HG03025 (cell line): ENCODE measurements around the gene DDX28.
"Not testable (repeated sequence)": the region's sequence is repeated elsewhere in the genome, so short reads cannot be mapped to it uniquely, and the experiment has no call there.

Experiments used
- ATAC-seq: cut with Tn5 transposase; IDR thresholded peaks from one replicate; pipeline ENCODE4 v1.9.1; 2021; ENCODE audit warnings: mild to moderate bottlenecking, moderate library complexity; ENCODE audit not compliant: unreplicated experiment, low FRiP score

Gene DDX28

GRCh38 chr16:68040506-68041288, 17.7 kb upstream of the DDX28 start:
- ATAC-seq = peak; percentile 45

- ATAC-seq = no peak
Observed at GRCh38 chr16:68037841-68038597, 15.0 kb upstream of the DDX28 start.

GRCh38 chr16:68035227-68035626, 12.2 kb upstream of the DDX28 start:
- no peak for ATAC-seq

DNA sequence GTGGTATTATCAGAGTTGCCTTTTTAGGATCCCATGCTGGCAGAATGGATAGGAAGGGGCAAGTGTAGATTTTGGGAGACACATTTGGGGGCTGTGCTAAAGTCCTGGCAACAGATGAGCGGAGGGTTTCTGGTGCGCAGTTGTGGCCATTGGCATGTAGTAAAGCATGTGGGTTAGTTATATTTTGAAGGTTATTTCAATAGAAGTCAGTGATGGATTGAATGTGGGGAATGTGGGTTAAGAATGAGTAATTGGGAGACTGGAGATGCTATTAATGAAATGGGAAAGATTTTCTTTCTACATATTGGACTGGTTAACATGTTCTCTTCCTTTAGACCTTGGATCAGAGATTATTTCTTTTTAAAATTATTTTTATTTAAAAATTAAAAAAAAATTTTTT, 10.1 kb upstream of the DDX28 start:
- no peak for ATAC-seq

- no peak for ATAC-seq
Observed at GRCh38 chr16:68031951-68032350, 8.9 kb upstream of the DDX28 start.

GRCh38 chr16:68030108-68030507, 7.1 kb upstream of the DDX28 start:
- not testable (repeated sequence) for ATAC-seq

DNA sequence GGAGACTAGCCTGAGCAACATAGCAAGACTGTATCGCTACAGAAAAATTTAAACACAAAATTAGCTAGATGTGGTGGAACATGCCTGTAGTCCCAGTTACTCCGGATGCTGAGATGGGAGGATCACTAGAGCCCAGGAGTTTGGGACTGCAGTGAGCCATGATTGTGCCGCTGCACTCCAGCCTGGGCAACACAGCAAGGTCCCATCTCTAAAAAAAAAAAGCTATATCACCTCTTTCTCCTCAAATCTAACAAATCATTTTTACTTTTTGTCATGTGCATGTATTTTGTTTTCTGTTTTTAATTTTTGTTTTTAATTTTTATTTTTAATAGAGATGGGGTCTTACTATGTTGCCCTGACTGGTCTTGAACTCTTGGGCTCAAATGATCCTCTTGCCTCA, 6.0 kb upstream of the DDX28 start:
- ATAC-seq = no peak

DNA sequence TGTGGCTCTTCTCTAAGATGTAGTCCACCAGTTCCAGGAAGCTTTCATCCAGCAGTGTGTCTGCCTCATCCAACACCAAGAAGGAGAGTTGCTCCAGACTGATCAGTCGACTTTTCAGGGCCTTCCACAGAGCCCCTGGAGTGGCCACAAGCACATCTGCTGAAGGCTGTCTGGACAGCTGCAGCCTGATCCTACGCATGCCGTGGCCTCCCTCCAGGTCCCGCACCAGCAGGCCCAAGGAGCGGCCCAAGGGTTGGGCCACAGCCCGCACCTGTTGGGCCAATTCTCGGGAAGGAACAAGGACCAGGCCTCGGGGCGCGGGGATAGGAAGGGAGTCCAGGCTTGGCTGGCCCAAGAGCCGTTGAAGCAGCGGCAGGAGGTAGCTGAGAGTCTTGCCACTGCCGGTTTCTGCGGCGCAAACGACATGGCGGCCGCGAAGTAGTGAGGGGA, 729 bp downstream of the DDX28 start:
- ATAC-seq = peak; percentile 18

DNA sequence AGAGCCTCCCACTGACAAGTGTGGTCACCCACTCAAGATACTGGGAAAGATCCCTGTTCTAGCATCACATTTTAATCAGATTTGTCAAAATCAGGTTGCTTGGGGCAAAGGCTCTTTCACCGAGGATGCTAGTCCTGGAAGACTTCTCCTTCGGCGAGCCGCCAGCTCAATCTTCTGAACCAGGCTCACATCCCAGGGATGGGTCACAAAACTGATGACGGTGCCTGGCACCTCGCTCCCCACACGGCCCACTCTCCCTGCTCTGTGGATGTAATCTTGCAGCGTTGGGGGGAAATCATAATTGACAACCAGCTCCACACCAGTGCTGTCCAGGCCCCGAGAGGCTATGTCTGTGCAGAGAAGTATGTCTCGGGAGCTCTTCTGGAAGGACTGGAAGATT, 1.5 kb downstream of the DDX28 start:
- ATAC-seq = no peak

GRCh38 chr16:68019167-68019680, 3.8 kb downstream of the DDX28 start:
- ATAC-seq = no peak

DNA sequence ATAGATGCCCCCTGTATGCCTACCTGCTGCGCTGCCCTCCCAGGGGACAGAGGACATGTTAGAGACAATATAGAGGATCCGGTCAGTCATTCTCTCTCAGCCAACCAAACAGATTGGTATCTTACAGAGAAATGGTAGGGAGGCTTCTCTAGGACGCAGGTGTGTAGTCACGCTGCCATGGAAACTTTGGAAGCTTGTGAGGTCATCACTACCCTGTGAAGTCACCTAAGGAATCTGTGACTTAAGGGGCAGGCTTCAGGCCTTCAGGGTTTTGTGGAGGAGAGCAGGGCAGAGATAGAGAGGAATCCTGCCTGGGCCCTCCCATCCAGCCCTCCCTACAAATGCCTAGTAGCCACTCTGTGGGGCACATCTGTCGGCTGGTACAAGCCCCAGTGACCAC, 7.4 kb downstream of the DDX28 start, which contains the start of gene DPEP2NB:
Gene DPEP2NB, minus strand, starts transcription at position 231 of the 400 bp plus-strand sequence. Its CDS starts 141 bp downstream, at position 90.
- no peak for ATAC-seq

DNA sequence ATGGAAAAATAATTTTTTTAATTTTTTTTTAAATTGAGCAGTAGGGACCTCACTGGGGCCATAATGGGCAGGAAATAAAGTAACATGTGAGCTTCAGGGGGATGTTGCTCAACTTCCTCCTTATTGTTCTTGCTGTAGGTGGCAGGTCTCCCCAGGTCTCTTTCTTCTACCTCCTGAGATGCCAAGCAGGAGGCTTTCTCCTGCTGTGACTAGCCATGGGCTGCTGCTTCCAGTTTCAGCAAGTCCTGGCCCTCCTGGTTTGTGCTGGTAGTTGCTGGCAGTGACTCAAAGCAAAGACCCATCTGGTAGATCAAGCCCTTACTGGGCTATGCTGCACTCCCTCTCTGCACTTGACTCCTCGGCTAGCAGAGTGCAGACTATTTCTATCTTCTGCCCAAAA, 9.6 kb downstream of the DDX28 start:
- ATAC-seq = no peak

GRCh38 chr16:68009872-68010271, 13.2 kb downstream of the DDX28 start:
- not testable (repeated sequence) for ATAC-seq

DNA sequence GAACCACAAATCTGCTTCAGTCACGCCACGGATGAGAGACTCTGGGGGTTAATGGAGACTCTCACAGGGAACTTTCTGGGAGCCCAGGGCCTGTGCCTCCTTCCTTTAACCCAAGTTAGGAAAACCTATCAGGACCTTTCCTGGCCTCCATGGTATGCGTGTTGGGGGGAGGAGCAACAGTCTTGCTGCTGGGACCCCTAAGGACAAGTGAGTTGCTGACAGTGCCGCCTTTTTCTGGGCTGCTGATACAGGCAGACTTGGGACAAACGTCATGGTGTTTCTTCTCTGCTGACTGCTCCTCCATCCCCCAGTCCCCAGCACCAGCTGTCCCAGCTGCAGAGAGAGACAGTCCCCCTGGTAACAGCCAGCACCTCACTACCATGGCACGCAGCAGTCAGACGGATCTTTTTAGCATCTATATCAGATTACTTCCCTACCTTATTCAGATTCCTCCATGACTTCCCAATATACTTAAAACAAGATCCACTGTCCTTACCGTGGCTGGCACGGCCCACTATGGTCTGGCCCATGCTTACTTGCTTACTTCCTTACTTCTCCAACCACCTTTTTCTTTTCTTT, 13.8 kb downstream of the DDX28 start:
- no peak for ATAC-seq

DNA sequence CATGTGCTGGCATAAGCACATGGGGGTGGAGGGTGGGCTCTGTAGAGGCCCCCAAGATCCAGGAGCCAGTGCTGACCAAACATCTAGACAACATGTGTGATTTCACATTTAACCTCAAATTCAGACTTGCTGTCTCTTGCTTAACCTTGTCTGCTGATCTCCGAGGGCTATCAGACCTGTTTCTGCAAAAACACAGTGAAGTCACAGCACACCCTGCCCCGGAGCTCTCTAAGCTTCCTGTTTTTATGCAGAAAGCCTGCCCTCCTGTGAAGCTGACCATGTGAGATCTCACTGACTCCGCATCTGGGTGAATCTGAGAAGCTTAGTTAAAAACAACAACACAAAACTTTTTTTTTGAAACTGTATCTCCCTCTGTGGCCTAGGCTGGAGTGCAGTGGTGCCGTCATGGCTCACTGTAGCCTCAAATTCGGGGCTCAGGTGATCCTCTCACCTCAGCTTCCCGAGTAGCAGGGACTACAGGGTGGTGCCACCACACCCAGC, 17.2 kb downstream of the DDX28 start:
- ATAC-seq = no peak

GRCh38 chr16:68005211-68005610, 17.8 kb downstream of the DDX28 start:
- ATAC-seq = no peak

DNA sequence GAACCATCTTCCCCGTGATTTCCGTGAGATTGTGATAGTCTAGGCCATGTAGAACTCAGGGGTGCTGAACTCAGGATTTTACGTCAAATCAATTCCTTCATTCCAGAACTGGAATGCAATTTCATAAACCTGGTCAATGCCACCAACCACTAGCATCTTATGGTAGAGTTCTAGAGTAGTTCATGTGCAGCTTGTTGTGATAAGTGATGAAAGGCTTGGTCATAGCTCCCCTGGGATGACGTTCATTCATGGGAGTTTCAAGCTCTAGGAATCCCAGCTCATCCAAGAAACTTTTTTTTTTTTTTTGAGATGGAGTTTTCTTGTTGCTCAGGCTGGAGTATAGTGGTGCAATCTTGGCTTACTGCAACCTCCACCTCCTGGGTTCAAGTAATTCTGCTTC, 20.0 kb downstream of the DDX28 start:
- no peak for ATAC-seq

- ATAC-seq = no peak
Observed at GRCh38 chr16:68000450-68000849, 22.6 kb downstream of the DDX28 start.

GRCh38 chr16:67999985-68000384, 23.0 kb downstream of the DDX28 start:
- no peak for ATAC-seq

DNA sequence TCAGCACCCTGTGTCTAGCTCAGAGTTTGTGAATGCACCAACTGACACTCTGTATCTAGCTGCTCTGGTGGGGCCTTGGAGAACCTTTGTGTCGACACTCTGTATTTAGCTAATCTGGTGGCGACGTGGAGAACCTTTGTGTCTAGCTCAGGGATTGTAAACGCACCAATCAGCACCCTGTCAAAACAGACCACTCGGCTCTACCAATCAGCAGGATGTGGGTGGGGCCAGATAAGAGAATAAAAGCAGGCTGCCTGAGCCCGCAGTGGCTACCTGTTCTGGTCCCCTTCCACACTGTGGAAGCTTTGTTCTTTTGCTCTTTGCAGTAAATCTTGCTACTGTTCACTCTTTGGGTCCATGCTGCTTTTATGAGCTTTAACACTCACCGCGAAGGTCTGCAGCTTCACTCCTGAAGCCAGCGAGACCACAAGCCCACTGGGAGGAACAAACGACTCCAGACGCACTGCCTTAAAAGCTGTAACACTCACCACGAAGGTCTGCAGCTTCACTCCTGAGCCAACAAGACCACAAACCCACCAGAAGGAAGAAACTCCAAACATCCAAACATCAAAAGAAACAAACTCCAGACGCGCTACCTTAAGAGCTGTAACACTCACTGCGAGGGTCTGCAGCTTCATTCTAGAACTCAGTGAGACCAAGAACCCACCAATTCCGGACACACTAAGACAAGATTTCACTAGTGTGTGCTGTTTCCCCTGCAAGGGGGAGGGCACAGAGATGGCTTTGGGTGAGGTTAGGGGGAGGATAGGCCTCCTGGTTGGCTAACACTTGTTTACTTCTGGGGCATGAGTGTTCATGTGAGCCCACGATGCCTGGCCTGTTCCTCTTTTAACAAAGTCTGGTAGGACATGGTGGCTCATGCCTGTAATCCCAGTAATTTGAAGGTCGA, 24.0 kb downstream of the DDX28 start, which contains the start of gene DPEP2:
Gene DPEP2, minus strand, starts transcription at position 706 of the 910 bp plus-strand sequence. CDS start 6,272 bp downstream, outside the sequence.
- not testable (repeated sequence) for ATAC-seq
